Skeletal muscle tissue (tissue), 4 donors: Measurements from ENCODE around the gene TXNIP. TPM values are rescaled to one million over a fixed set of nuclear protein-coding genes. Genes with fewer than 3 reads are reported as not detected.

Experiments used
- H3K27ac ChIP-seq: one replicate; pipeline ENCODE4 v1.7.0; 2013; ENCODE audit warnings: mild to moderate bottlenecking, low read depth, low read length, inconsistent platforms
- H3K27me3 ChIP-seq, 3 donors: one replicate each; pipeline ENCODE4 v1.7.0; 2013; ENCODE audit warnings: low read length in 3 of 3; ENCODE audit not compliant: control insufficient read depth in 3 of 3, insufficient read depth in 3 of 3
- H3K36me3 ChIP-seq, 3 donors: one replicate each; pipeline ENCODE4 v1.7.0; 2013; ENCODE audit warnings: low read length in 3 of 3; ENCODE audit not compliant: control insufficient read depth in 3 of 3, insufficient read depth in 3 of 3
- H3K4me1 ChIP-seq, 3 donors: one replicate each; pipeline ENCODE4 v1.7.0; 2013; ENCODE audit warnings: low read length in 3 of 3, mild to moderate bottlenecking in 3 of 3; ENCODE audit not compliant: control insufficient read depth in 3 of 3, insufficient read depth in 3 of 3
- H3K4me3 ChIP-seq, 3 donors: one replicate each; pipeline ENCODE4 v1.7.0; 2013; ENCODE audit warnings: low read length in 3 of 3
- H3K9ac ChIP-seq, 3 donors: one replicate each; pipeline ENCODE4 v1.7.0; 2013; ENCODE audit warnings: low read length in 3 of 3, mild to moderate bottlenecking in 3 of 3, moderate library complexity in 2 of 3, low read depth in 1 of 3
- H3K9me3 ChIP-seq, 3 donors: one replicate each; pipeline ENCODE4 v1.7.0; 2013; ENCODE audit warnings: low read length in 3 of 3; ENCODE audit not compliant: control insufficient read depth in 3 of 3
- total RNA-seq: library from RNA; depleted of rRNA; stranded (reverse); fragments of >200 nt; gene quantifications from one replicate; pipeline ENCODE4 v1.2.3, GENCODE V29; 2014
- donor health status: Osteomylitis.

Gene TXNIP
- total RNA-seq, 1 donor from 2014 or later = 536 TPM

GRCh38 chr1:145965119-145965744, 31.1 kb downstream of the TXNIP start:
- no peaks in the 10 kb centered on the region for H3K9me3 ChIP-seq
- no peaks in the 10 kb centered on the region for H3K27me3 ChIP-seq
- no peaks in the 10 kb centered on the region for H3K36me3 ChIP-seq
- H3K9ac ChIP-seq = peak overlapping the region; percentile 85 to 96 (median 94)
- H3K4me1 ChIP-seq = peaks cover 37 to 41% (median 38%) of the 10 kb centered on the region in 3 donors
- H3K27ac ChIP-seq = peak overlapping the region; percentile 71
- peak overlapping the region; percentile 79 to 95 (median 92) for H3K4me3 ChIP-seq

GRCh38 chr1:145964328-145965118, 31.9 kb downstream of the TXNIP start, which contains the start of the genes ANKRD34A and POLR3GL:
Gene ANKRD34A (minus strand): TSS chr1:145964575. CDS start chr1:145961759, 2,816 bp downstream.
Gene POLR3GL (plus strand): TSS chr1:145964690. CDS start chr1:145974866, 10,176 bp downstream.
- peak within 1 kb of the TSS; percentile 85 to 96 (median 94) for H3K9ac ChIP-seq
- H3K27me3 ChIP-seq = no peaks in the 10 kb centered on the region
- H3K36me3 ChIP-seq = no peaks in the 10 kb centered on the region
- peaks cover 44 to 48% (median 45%) of the 10 kb centered on the region in 3 donors for H3K4me1 ChIP-seq
- no peaks in the 10 kb centered on the region for H3K9me3 ChIP-seq
- peak within 1 kb of the TSS; percentile 79 to 95 (median 92) for H3K4me3 ChIP-seq
- peak within 1 kb of the TSS; percentile 71 for H3K27ac ChIP-seq

GRCh38 chr1:145963265-145964019, 32.9 kb downstream of the TXNIP start:
- H3K27ac ChIP-seq = peak overlapping the region; percentile 71
- peaks cover 54 to 58% (median 55%) of the 10 kb centered on the region in 3 donors for H3K4me1 ChIP-seq
- no peaks in the 10 kb centered on the region for H3K27me3 ChIP-seq
- no peaks in the 10 kb centered on the region for H3K9me3 ChIP-seq
- H3K9ac ChIP-seq = peak overlapping the region; percentile 85 to 96 (median 94)
- H3K36me3 ChIP-seq = no peaks in the 10 kb centered on the region
- H3K4me3 ChIP-seq = peak overlapping the region; percentile 79 to 95 (median 92)

GRCh38 chr1:145962157-145963102, 33.9 kb downstream of the TXNIP start:
- Histone ChIP-seq H3K36me3 (no peaks in the 10 kb centered on the region), H3K9me3 (no peaks in the 10 kb centered on the region), H3K9ac (peak overlapping the region; percentile 79 to 94 (median 85)), H3K4me1 (peaks cover 58 to 63% (median 60%) of the 10 kb centered on the region in 3 donors), H3K27ac (peak overlapping the region; percentile 71), H3K4me3 (peak overlapping the region; percentile 79 to 87 (median 86)), H3K27me3 (no peaks in the 10 kb centered on the region)

GRCh38 chr1:145961425-145962156, 34.8 kb downstream of the TXNIP start:
- Histone ChIP-seq H3K36me3 (no peaks in the 10 kb centered on the region), H3K4me3 (peak overlapping the region; percentile 79 to 87 (median 86)), H3K9ac (peak overlapping the region; percentile 79 to 87 (median 82)), H3K27me3 (no peaks in the 10 kb centered on the region), H3K9me3 (no peaks in the 10 kb centered on the region), H3K27ac (peak overlapping the region; percentile 10), H3K4me1 (peaks cover 60 to 68% (median 62%) of the 10 kb centered on the region in 3 donors)

GRCh38 chr1:145961109-145961424, 35.3 kb downstream of the TXNIP start:
- no peaks in the 10 kb centered on the region for H3K9me3 ChIP-seq
- H3K27ac ChIP-seq = peak overlapping the region; percentile 77
- H3K27me3 ChIP-seq = no peaks in the 10 kb centered on the region
- no peaks in the 10 kb centered on the region for H3K36me3 ChIP-seq
- H3K9ac ChIP-seq = peak overlapping the region; percentile 79 to 87 (median 82)
- peaks cover 62 to 72% (median 68%) of the 10 kb centered on the region in 3 donors for H3K4me1 ChIP-seq
- peak overlapping the region; percentile 79 to 87 (median 86) for H3K4me3 ChIP-seq

GRCh38 chr1:145960468-145961108, 35.8 kb downstream of the TXNIP start:
- peak overlapping the region; percentile 77 for H3K27ac ChIP-seq
- peak overlapping the region; percentile 79 to 87 (median 86) for H3K4me3 ChIP-seq
- no peaks in the 10 kb centered on the region for H3K27me3 ChIP-seq
- peak overlapping the region; percentile 79 to 87 (median 82) for H3K9ac ChIP-seq
- no peaks in the 10 kb centered on the region for H3K36me3 ChIP-seq
- no peaks in the 10 kb centered on the region for H3K9me3 ChIP-seq
- peaks cover 67 to 77% (median 73%) of the 10 kb centered on the region in 3 donors for H3K4me1 ChIP-seq

- H3K4me3 ChIP-seq = peak overlapping the region; percentile 79 to 87 (median 86)
- peaks cover 73 to 78% (median 76%) of the 10 kb centered on the region in 3 donors for H3K4me1 ChIP-seq
- peak overlapping the region in 2 of 3 donors; percentile 82 to 87 for H3K9ac ChIP-seq
- no peaks in the 10 kb centered on the region for H3K27me3 ChIP-seq
- peak overlapping the region; percentile 77 for H3K27ac ChIP-seq
- no peaks in the 10 kb centered on the region for H3K36me3 ChIP-seq
- no peaks in the 10 kb centered on the region for H3K9me3 ChIP-seq
Observed at GRCh38 chr1:145959957-145960467, 36.4 kb downstream of the TXNIP start.
